HTERT RPE-1 (cell line): Measurements from ENCODE around the gene NCOA1.

Experiments
- in situ Hi-C: fragments of 300-500 bp; cut with MboI; formaldehyde crosslinking; loops from 4 replicates; pipeline ENCODE4 v1.14.3; 2020; ENCODE audit warnings: low sequenced_read_pairs

NCOA1 gene

DNA sequence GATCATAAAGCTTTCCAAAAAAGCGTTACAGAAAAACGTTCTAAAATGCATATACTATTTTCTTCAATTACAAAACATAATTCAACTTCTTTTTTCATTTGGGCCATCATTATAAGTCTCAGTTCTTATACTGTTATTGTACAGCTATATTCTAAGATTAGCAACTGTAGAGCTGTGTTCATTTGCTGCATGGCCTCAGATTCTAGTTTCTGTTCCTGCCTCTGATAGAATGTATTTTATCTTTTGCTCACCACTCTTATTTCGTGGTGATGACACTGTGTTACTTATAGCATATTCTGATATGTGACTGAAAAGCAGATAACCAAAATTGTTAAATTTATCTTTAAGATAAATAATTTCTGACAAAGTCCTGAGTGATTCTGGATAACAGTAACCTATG lies 234.9 kb downstream of the NCOA1 start:
- in situ Hi-C loops = no loop called here

DNA sequence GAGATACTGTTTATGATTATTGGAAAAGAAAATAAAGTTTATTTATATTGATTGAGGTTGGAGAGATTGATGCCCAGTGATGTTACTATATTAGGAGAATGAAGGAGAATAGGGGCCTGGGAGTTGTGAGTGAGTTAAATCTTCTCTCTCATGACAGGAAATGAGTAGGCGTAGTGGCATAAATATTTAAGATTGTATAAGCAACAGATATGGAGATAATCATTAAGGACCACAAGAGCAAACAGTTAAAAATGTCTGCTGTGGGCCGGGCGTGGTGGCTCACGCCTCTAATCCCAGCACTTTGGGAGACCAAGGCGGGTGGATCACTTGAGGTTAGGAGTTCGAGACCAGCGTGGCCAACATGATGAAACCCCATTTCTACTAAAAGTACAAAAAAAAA lies 239.4 kb downstream of the NCOA1 start:
- in situ Hi-C loops = no loop called here

DNA sequence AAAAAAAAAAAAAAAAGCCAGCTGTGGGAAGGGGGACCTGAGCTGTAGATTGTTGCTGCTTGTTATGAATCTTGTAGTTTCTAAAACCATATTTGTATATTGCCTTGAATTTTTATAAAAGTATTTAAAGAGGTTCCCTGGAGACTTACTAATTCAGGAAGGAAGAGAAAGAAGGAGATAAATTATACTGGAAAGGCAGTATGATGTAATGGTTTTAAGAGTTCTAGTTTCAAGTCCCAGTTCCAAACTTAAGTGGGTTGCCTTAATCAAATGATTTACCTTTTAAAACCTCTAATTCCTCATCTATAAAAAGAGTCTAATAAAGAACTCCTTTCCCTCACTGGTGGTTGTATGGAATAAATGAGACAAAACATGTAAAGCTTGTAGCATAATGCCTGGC lies 240.0 kb downstream of the NCOA1 start:
- in situ Hi-C loops = no loop called here

DNA sequence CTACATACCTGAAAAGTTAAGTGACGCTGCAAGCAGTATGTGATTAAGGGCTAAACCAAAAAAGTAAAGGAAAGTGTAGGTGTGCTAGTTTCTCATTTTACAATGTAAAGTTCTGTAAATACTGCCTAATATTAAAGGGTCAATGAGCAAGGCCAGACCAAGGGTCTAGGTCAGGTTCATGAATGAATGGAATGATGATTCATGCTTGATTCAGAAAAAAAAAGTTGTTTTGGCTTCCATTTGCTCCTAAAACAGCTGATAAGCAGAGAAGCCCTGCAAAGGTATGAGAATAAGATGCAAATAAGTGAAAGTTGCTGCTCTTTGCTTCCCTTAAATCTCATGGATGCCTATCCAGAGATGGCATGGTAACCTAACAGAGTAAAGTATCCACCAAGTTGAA lies 240.9 kb downstream of the NCOA1 start:
- in situ Hi-C loops = no loop called here

DNA sequence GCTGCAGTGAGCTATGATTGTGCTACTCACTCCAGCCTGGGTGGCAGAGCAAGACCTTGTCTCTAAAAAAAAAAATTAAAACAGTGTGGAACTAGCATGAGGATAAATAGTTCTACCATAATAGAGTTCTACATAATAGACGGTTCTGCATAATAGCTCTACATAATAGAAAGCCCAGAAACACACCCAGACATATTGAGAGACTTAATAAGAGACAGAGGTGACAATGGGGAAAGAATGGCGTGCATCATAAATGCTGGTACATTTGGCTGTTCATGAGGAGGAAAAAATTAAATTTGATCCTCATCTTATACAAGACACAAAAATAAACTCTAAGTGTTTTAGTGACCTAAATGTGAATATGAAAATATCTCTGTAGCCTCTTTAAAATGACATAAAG lies 243.7 kb downstream of the NCOA1 start:
- in situ Hi-C loops = no loop called here

DNA sequence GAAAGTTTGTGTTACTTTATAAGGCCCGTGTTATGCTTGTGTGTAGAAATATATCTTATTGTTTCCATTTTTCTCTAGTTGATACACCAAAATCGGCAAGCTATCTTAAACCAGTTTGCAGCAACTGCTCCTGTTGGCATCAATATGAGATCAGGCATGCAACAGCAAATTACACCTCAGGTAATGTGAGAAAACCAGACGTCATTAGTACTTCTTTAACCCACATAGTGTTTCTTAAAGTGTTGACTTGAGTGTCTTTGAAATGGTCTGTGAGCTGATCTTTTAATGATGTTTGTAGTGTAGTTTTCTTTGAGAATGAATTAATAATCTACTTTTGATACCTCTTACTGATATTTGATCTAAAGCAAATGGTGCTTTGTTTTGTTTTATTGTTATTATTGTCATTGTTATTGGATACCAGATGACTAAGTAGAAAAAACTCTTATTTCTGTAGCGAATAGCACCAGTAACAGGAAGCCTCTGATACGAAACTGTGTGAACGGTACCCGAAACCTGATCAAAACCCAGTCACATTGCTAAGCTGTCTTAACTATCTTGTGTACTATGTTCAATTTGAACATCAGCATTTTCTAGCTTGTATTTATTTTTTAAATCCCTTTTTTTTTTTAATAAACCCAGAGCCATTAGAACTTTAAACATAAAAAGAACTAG lies 248.4 kb downstream of the NCOA1 start:
- in situ Hi-C loops = no loop called here

DNA sequence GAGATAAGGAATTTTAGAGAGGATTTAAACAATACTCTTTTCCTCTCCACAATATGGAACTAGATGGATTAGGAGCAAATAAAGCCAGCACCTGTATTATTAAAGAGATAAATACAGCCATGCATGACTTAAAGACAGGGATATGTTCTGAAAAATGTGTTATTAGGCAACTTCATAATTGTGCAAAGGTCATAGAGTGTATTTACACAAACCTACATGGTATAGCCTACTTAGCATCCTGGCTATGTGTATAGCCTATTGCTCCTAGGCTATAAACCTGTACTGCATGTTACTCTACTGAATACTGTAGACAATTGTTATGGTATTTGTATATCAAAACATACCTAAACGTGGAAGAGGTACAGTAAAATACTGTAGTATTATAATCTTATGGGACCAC lies 249.1 kb downstream of the NCOA1 start:
- in situ Hi-C loops = no loop called here

DNA sequence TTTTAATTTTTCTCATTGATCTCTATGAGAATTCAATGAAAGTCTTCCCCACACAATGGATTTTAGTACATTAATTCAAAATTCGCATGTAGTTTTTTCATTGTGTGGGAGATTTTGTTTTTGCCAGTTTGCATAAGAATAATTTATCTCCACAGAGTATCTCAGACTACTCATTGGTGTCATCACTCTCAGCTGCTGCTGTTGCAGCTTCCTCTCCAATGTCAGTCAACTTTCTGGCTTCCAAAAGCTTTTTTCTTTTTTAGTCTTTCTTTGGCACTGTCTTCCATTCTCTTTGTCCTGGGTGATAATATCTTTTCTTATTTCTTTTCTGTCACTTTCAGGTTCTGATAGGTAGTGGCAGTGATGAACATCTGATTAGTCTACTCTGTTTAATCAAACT lies 251.7 kb downstream of the NCOA1 start:
- in situ Hi-C loops = no loop called here

DNA sequence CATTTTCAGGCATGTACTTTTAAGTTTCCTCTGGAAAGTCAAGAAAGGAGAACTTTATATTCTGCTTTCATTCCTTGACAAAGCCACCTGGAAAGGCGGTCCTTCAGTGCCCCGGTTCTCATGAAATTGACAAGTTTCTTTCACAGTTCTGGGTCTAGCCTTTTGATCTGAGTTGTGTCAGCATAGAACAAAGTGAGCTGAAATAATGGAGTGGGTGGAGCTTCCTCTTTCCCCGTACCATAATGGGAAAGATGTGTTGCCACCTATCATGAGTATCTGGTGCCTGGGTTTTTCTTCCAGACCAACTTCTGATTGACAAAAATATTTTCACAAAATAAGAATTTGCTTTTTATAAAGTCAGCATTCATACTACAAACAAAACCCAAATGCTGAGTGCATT lies 252.9 kb downstream of the NCOA1 start:
- in situ Hi-C loops = no loop called here

DNA sequence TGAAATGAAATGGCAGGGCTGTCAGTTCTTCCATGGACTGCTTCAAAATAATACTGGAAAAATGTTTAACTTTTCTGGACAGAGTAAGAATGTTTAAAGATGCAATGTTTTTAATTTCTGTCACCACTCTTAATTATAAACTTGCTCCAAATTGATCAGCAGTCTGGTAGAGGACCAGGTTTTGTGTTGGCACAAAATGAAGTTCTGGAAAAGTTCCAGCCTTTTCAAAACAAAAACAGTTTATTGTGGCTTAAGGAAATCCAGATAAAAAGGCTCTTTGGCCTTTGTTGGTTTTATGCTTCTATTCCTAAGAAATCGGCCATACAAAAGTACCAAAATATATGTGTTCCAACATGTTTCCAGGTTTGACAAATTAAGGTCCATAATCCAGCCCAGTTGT lies 253.3 kb downstream of the NCOA1 start:
- in situ Hi-C loops = no loop called here

DNA sequence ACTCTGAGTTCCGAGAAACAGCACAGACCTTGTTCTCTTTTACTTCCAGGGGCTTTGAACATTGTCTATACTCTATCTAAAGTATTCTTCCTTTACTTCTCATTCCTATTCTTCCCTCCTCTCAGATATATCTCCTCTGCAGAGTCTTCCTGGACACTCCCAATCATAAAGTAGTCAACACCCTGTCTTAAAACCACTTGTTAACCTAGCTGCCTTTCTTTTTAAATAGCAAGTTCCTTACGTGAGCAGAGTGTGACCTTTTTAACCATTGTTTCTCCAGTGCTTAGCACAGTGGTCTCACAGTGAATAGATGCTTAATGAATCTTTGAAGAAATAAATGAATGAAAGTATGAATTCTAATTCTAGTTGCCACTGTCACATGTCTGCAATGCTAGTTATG lies 254.8 kb downstream of the NCOA1 start:
- in situ Hi-C loops = no loop called here

DNA sequence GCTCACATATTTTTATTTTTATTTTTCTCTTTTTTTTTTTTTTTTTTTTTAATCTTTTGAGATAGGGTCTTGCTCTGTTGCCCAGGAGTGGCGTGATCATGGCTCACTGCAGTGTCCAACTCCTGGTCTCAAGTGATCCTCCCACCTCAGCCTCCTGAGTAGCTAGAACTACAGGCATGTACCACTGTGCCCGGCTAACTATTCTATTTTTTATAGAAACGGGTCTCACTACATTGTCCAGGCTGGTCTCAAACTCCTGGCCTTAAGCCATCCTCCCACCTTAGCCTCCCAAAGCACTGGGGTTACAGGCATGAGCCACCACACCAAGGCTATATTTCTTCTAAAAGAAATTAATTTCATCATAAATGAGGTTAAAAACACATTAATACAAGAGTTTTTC lies 256.2 kb downstream of the NCOA1 start:
- in situ Hi-C loops = no loop called here

DNA sequence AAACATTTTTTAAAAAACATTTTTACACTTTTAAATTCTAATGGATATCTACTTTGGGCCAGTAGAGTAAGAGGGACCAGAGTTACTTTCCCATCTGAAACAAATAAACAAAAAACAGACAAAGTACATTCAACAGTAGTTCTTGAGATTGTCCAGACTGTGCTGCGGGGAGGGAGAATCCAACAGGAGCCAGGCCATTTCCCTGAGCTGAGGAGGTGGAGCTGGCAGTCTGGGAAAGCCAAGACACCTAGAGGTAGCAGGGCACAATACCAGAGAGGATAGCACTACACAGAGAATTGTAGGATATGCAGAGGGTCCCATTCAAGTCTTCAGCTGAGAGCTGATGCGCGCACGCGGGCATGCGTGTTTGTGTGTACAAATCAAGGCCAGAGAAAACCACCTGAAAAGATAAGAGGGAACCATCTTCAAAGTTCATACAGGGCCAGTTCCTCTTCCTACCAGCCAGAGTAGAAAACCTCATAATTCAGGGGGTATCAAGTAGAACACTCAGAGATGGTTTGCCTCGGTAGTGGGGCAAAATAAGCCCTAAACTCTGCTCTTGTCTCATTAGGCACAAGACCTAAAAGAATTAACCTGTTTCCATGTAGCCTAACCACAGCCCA lies 258.1 kb downstream of the NCOA1 start:
- in situ Hi-C loops = no loop called here

DNA sequence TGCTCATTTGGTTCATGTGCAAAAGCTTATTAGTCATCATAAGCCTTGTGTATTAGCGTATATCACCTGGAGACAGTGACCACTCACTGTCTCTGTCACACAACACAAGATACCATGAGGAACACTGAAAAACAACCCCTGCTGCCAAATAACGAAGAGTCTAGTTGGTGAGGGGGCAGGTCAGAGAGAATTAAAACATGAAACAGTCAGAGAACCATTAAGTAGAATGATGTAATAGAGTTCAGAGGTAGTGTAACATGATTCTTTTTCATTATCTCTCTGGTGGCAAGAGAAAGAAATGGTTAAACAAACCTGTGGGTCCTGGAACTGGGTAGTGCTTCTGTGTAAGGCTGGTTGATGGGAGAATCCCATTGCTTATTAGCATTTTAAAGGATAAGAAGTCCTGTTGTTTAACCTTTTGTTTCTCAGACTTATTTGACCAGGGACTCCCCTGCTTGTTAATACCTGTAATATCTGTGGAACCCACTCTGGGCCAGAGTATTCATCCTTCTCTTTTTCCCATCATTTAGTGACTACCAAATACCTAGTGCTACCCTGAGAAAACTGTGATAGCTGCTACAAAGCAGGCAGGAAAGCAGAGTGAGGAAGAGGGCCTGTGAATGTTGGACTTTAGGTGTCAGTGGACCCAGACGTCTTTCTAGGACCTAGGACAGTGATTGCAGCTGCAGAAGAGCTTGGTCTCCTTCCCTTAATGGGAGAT lies 264.1 kb downstream of the NCOA1 start:
- in situ Hi-C loops = no loop called here

DNA sequence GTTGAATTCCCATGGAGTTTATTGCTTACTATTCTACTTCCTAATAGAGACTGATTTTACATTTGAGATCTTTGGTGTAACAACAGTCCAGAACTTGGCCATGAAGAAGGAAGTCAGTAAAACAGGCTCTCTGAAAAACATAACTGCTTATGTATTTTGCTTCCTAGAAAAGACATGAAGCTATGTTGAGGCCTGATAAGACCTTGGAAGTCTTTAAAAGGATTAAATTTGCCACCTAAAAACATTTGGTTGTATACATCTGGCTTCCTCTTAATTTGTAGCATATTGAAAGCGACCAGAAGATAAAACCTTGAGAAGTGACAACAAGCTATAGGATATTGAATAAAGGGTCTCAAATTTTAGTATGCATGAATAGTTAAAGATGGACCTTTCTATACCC lies 265.7 kb downstream of the NCOA1 start:
- in situ Hi-C loops = no loop called here

DNA sequence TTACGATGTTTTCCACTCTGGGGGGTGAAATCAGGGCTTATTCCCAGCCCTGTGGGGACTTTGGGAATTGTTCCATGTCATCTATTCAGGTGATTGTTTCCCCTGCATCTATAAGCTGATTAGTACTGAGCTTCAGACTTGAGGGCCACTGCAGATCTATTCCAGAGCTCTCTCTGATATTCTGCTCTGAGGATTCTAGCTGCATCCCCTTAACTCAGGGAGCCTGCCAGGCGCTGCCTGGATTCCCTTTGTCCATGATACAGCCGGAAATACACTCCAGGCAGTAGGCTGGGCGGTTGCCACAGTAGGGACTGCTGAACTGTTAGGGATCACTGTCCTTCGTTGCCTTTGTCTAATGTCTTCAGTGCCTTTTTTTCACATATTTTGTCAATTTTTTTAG lies 270.8 kb downstream of the NCOA1 start:
- in situ Hi-C loops = no loop called here

DNA sequence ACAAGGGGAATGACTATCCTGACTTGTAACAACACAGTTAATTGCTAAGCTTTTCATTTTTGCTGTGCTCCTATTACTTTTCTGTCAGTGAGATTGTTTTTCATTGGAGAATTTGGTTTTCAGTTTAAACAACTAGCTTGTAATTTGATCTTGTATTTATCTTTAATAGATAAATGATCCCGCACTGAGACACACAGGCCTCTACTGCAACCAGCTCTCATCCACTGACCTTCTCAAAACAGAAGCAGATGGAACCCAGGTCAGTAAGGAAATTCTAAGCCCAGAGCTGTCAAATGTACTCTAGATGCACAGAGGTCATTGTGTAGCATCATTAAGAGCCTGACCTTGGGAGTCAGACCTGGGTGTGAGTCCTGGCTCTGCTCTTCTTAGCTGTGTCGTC lies 271.5 kb downstream of the NCOA1 start:
- in situ Hi-C loops = no loop called here

DNA sequence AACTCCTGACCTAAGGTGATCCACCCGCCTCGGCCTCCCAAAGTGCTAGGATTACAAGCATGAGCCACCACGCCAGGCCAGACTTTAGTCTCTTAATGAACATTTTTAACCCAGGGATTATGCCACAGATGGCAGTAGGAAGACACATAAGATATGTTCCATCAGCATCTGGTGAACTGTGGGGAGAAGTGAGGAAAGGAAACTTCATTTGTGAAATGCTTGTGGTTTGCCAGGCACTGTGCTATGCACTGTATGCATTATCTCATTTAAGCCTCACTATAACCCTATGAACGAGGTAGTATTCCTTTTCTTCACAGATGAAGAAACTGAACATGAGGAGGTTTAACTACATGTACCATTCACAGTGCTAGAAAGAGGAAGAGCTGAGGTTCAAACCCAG lies 272.8 kb downstream of the NCOA1 start:
- in situ Hi-C loops = no loop called here

DNA sequence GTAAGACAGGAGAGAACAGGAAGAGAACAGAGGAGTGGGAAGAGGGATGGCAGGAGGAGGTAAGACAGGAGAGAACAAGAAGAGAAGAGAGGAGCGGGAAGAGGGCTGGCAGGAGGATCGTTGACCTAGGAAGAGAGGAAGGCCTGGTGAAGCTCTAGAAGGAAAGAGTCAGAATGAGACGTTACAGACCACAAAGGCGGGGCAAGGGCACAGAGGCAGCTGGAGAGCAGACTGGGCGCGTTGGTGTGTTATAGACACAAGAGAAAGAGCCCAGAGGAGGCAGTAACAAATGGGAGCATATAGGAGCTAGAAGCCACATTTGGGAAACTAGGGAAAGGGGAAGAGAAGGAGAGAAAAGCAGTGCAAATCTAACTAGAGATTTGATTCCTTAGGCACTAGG lies 275.6 kb downstream of the NCOA1 start:
- in situ Hi-C loops = no loop called here

DNA sequence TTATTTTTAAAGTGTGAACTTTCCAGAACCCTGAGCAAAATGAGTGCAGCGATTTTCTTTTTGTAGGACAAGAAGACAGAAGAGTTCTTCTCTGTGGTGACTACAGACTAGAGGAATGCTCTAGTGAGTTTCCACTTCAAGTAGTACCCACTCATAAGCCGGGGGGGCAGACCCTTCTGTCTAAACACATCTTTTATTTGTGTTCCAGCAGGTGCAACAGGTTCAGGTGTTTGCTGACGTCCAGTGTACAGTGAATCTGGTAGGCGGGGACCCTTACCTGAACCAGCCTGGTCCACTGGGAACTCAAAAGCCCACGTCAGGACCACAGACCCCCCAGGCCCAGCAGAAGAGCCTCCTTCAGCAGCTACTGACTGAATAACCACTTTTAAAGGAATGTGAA lies 277.0 kb downstream of the NCOA1 start:
- in situ Hi-C loops = no loop called here

DNA sequence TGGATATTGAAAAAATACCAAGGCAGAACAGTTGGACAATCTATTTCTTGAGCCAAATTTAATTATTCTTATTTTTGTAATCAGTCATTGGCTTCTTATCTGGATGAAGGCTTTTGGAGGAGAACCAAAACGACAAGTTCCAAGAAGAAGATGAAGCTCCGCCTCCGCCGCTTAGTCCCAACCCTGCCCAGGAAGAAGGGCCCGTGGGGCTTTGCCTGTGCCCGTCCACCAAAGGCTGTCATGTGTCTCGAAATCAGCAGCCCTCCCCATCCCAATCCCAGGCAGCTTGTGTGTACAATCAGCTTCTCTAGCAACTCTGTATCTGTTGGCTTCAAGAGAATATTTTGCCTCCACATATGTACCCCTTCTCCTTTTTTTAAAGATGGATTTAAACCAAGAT lies 277.5 kb downstream of the NCOA1 start:
- in situ Hi-C loops = no loop called here

DNA sequence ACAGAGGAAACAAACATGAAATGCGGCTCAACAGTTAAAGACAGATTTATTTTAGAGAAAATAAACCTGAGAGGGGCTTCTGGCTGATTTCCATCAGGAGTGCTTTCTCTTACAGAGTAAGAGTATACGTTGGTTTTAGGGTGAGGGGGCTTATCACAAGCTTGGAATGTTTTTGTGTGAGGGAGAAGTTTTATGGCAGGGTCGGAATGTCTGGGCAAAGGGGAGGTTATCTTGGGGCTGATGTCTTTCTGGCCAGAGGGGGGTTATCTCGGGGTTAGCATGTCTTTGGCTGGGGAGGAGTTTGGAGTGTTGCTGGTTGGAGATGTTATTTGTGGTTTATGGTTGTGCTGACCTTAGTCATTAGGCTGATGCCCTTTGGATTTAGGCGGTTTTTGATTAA lies 280.0 kb downstream of the NCOA1 start:
- in situ Hi-C loops = no loop called here
